Measurements from ENCODE around the gene INSIG1.

The INSIG1 gene

GRCh38 chr7:155327590-155328320 lies 30.1 kb downstream of the INSIG1 start:
- no peak for DNase-seq (ENCODE audit: low read depth)

- no peak for DNase-seq (ENCODE audit: low read depth)
These were observed 31.5 kb downstream of the INSIG1 start for GRCh38 chr7:155329225-155329624.

GRCh38 chr7:155331396-155331795 lies 33.7 kb downstream of the INSIG1 start:
- no peak for DNase-seq (ENCODE audit: low read depth)

GRCh38 chr7:155333346-155334234 lies 35.9 kb downstream of the INSIG1 start:
- DNase-seq (ENCODE audit: low read depth) = no peak

- DNase-seq (ENCODE audit: low read depth) = no peak
These were observed 39.3 kb downstream of the INSIG1 start for GRCh38 chr7:155336812-155337602.

GRCh38 chr7:155337946-155338631 lies 40.4 kb downstream of the INSIG1 start:
- DNase-seq (ENCODE audit: low read depth) = no peak

- DNase-seq (ENCODE audit: low read depth) = no peak
These were observed 41.1 kb downstream of the INSIG1 start for GRCh38 chr7:155338632-155339320.

GRCh38 chr7:155339474-155339873 lies 41.8 kb downstream of the INSIG1 start:
- no peak for DNase-seq (ENCODE audit: low read depth)

- no peak for DNase-seq (ENCODE audit: low read depth)
These were observed 42.4 kb downstream of the INSIG1 start for GRCh38 chr7:155340071-155340531.

GRCh38 chr7:155340721-155341120 lies 43.0 kb downstream of the INSIG1 start:
- no peak for DNase-seq (ENCODE audit: low read depth)

GRCh38 chr7:155341463-155341983 lies 43.8 kb downstream of the INSIG1 start:
- no peak for DNase-seq (ENCODE audit: low read depth)

GRCh38 chr7:155342313-155342712 lies 44.6 kb downstream of the INSIG1 start:
- DNase-seq (ENCODE audit: low read depth) = no peak

GRCh38 chr7:155343150-155343549 lies 45.5 kb downstream of the INSIG1 start:
- DNase-seq (ENCODE audit: low read depth) = no peak

GRCh38 chr7:155343661-155344121 lies 46.0 kb downstream of the INSIG1 start:
- no peak for DNase-seq (ENCODE audit: low read depth)

GRCh38 chr7:155344270-155344617 lies 46.6 kb downstream of the INSIG1 start:
- no peak for DNase-seq (ENCODE audit: low read depth)

GRCh38 chr7:155344618-155345433 lies 47.1 kb downstream of the INSIG1 start:
- DNase-seq (ENCODE audit: low read depth) = peak; percentile 26

GRCh38 chr7:155345490-155345889 lies 47.8 kb downstream of the INSIG1 start:
- DNase-seq (ENCODE audit: low read depth) = no peak

GRCh38 chr7:155346285-155346684 lies 48.6 kb downstream of the INSIG1 start:
- DNase-seq (ENCODE audit: low read depth) = no peak

GRCh38 chr7:155348806-155349205 lies 51.1 kb downstream of the INSIG1 start:
- no peak for DNase-seq (ENCODE audit: low read depth)

Measured in fibroblast of the conjunctiva (primary cell).